Limb (tissue), 2 donors: ENCODE data around the gene PCLO.
"Not testable (repeated sequence)": the region's sequence is repeated elsewhere in the genome, so short reads cannot be mapped to it uniquely, and the experiment has no call there.

Source experiments
- DNase-seq, 2 donors: peaks; one replicate each; pipeline ENCODE4 v3.0.0-alpha.2; 2016; ENCODE audit errors: extremely low spot score in 2 of 2

Gene PCLO

GRCh38 chr7:82742163-82742562 is 420.5 kb downstream of the PCLO start:
- no peak for DNase-seq

- no peak for DNase-seq
Observed at GRCh38 chr7:82741493-82741892, 421.2 kb downstream of the PCLO start.

GRCh38 chr7:82740246-82740848 is 422.3 kb downstream of the PCLO start:
- DNase-seq: peak in 1 of 2 donors; percentile 18

- no peak for DNase-seq
Observed at GRCh38 chr7:82736633-82737032, 426.1 kb downstream of the PCLO start.

DNA sequence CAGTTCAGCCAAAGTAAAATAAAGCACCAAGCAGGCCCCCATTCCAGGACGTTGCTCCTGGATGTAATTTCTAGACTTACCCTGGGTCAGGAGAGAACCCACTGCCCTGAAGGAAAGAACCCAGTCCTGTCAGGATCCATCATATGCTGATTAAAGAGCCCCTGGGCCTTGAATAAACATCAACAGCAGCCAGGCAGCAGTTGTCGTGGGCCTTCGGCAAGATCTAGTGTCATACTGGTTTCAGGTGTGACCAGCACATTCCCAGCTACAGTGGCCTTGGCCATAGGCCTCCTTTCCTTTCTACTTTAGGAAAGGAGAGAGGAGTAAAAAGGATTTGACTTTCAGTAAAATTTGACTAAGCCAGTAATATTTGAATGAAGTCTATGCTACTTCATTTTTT is 430.0 kb downstream of the PCLO start:
- DNase-seq: no peak

DNA sequence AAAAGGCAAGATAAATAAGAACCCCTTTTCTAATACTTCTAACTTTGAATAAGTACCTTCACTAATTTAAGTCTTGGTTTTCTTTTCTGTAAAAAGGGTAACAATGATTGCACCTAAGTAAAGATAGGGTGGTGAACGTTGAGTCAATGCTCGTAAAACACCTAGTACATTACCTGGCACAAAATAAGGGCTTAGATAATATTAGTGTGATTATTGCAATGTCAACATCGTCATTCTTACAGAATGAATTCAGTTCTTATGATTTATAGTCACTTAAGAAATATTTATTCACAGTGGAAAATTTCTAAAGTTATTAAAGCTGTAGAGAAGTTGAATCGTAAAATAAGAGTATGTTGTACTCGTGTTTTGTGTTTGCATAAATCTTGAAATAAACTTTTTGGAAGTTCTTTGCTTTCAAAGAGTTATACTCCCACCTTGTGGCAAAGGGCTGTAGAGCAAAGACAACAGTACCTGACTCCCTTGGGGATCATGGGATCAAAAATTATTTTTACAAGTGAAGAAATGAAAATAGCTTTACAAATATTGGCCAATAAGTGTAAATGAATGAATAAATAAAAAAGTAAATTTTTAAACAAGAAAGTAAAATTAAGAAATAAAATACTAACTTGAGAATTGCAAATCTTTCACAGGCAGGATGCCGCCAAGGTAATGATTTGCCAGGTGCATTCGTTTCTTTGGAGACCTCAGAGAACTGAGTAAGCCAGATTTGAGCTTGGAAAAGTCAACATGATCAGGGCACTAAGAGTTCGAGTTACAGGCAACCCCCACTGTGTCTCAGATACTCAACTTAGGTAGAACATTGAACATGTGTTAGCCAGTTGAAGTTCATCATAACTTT is 433.3 kb downstream of the PCLO start:
- peak in 1 of 2 donors; percentile 27 for DNase-seq

DNA sequence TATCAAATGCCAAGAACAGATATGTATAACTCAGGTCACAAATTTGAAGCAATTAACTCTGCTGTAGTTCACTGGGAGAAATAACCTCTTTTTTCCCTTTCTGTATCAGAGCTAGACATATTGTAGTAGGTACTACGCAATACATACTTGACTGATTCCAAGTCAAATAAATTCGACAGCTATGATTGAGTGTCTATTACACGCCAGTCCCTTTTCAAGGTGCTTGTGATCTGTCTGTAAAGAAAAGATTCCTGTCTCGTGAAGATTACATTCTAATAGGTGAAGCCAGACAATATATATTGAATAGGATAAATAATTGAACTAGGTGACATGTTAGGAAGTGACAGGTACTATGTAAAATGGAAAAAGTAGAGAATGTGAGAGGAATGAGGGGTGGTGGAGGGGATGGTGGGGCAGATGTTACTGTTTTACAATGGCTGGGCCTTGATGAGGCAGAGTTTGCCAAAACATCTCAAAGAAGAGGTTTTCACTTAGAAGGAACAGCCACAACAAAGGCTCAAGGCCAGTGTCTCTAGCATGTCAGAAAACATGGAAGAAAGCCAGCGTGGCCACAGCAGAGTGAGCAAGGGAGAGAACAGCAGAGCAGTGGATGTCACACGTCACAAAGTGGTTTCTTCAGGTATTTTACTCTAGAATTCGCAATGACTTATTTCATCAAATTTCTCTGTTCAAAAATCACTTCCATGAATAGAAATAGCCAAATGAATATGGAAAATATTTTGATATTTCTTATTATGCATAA is 436.5 kb downstream of the PCLO start:
- DNase-seq: no peak

DNA sequence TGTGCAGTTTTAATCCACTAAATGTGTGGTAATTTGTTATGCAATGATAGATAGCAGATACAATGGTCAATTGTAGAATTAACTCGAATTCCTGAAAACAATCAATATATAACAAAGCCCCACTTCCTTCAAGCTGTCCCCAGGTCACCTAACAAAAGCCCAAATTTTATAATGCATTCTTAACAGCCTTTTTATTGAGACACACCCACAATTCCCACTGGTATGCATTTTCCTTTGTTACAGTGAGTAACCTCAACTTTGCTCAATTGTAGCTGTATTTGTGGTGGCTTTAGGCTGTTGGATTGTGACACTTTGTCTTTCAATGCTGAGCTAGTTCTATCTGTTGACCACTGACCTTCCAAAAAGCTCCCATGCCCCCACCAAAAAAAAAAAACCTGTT is 439.3 kb downstream of the PCLO start:
- DNase-seq: no peak

- no peak for DNase-seq
Observed at GRCh38 chr7:82722946-82723345, 439.7 kb downstream of the PCLO start.

DNA sequence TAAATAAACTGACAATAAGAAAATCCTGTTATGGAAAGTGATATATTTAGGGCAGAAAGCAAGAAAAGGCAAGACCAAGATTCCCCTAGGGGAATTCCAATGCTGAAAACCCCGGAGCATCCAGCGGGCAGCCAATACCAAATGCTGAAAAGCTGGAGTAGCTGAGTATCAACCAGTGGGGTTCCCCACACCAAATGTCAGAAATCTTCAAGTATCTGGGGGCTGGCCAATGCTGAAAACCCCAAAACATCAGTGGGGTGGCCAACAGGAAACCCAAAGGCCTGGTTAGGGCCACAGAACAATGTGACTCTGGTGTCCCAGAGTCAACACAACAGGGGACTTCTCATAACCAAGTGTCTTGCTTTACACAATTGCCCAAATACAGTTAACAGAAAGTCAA is 447.3 kb downstream of the PCLO start:
- no peak for DNase-seq

DNA sequence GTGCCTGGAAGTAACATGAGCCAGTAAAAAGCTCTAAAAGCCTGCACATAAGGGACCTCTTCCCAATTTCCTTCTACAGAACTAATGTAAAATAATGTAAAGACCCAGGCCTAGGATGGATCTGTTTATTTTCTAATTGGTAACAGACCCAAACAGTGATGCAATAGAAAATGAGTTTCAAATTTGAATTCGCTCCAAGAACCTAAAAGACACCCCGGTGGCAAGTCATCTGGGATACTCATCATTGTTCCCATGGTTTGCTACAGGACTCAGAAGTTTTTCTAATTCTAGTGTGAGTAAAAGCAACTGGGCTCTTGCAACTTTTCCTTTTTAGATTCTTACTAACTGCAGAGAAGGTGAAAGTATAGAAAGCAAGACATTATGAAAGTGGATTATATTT is 447.8 kb downstream of the PCLO start:
- peak in 1 of 2 donors; percentile 29 for DNase-seq

GRCh38 chr7:82713506-82713905 is 449.2 kb downstream of the PCLO start:
- no peak for DNase-seq

DNA sequence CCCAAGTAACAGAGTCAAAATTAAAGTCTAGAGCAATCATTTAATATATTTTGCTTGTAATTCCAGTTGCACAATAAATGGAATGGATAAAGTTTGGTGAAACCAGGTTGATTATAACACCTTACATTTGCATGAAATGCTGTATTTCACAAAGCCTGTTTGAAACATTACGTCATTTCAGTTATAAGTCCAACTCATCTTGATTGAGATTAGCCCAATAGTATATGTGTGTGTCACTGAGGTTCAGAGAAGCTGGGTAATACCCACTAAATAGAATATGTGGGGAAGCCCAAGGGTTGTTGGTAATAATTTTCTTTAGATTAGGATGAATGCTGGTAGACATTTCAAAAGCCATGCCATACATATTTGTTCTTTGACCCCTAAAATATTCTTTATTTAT is 456.3 kb downstream of the PCLO start:
- DNase-seq: not testable (repeated sequence)

- no peak for DNase-seq
Observed at GRCh38 chr7:82705517-82706260, 457.0 kb downstream of the PCLO start.

DNA sequence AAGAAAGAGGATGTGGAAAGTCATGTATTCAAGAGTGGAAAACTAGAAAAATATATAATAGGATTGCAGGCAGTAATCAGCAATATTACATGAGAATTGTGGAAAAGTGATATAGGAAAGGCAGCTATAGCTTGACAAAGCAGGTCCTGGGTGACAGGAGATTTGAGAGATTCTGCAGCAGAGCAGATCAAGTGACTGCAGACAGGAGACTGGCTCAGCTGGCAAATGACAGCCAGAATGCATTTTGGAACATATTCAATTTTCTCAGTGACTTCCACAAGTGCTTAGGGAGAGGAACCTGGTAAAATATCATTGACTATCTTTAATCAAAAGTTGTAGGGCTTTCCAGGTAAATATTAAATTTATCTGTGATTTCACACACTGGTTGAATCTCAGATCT is 458.6 kb downstream of the PCLO start:
- no peak for DNase-seq
